HepG2 (cell line): ENCODE measurements around the gene ADAMTS12.

Experiments used
- EZH2 ChIP-seq: conservative IDR thresholded peaks from 2 replicates; pipeline ENCODE4 v1.6.1; 2012; ENCODE audit warnings: mild to moderate bottlenecking, low read depth, low read length, moderate library complexity
- FOXJ3 ChIP-seq: sonication (generic); formaldehyde crosslinking; IDR thresholded peaks from 2 replicates; pipeline ENCODE4 v1.4.0; 2020; ENCODE audit warnings: missing genetic modification reagents, mild to moderate bottlenecking, borderline replicate concordance
- POLR2AphosphoS5 ChIP-seq: IDR thresholded peaks from 2 replicates; pipeline ENCODE4 v1.6.1; 2012; ENCODE audit warnings: low read depth, low read length
- SMARCC2 ChIP-seq: fragments of 450-650 bp; IDR thresholded peaks from 2 replicates; pipeline ENCODE4 v1.6.1; 2017; ENCODE audit warnings: antibody characterized with exemption, mild to moderate bottlenecking
- SMC3 ChIP-seq: IDR thresholded peaks from 2 replicates; pipeline ENCODE4 v1.6.1; 2011; ENCODE audit warnings: low read length, improper control_type of control experiment
- TF ChIP-seq, protein P1 (sequence below): sonication (generic); formaldehyde crosslinking; IDR thresholded peaks from 2 replicates; pipeline ENCODE4 v1.8.1; 2023; ENCODE audit warnings: mild to moderate bottlenecking, inconsistent platforms, moderate library complexity, missing genetic modification reagents, borderline replicate concordance

DNA sequence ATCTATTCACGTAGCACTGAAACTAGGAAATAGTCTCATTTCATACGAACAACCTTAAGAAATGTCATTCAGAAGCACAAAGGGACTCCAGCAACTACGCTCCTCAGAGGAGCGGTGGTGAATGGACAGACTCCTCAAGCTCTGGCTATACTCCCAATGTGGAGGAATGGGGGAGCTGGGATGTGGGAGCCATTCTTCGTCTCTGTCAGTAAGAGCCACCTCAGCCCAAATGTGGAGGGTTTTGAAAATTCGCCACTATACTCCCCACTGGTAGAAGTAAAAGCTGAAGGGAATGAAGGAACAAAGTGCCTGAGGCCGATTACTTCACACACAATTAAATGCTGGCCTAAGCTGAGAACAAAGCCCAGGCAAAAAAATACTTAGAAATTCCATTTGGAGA lies 96.3 kb downstream of the ADAMTS12 start:
- TF ChIP-seq SMC3 = no peak
- TF ChIP-seq, protein P1, sequence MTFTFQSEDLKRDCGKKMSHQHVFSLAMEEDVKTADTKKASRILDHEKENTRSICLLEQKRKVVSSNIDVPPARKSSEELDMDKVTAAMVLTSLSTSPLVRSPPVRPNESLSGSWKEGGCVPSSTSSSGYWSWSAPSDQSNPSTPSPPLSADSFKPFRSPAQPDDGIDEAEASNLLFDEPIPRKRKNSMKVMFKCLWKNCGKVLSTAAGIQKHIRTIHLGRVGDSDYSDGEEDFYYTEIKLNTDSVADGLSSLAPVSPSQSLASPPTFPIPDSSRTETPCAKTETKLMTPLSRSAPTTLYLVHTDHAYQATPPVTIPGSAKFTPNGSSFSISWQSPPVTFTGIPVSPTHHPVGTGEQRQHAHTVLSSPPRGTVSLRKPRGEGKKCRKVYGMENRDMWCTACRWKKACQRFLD (CRISPR knock-in tag) = no peak
- no peak for TF ChIP-seq POLR2AphosphoS5
- TF ChIP-seq SMARCC2 = no peak
- TF ChIP-seq FOXJ3 (CRISPR knock-in tag) = no peak
- TF ChIP-seq EZH2 = no peak
